GM18508 (cell line): ENCODE results near the gene EEF1AKMT3.

Experiments
- ATAC-seq: cut with Tn5 transposase; IDR thresholded peaks from one replicate; pipeline ENCODE4 v1.9.1; 2021; ENCODE audit warnings: moderate number of reproducible peaks; ENCODE audit not compliant: insufficient read depth, unreplicated experiment

EEF1AKMT3 gene

GRCh38 chr12:57734591-57734990, 37.8 kb upstream of the EEF1AKMT3 start:
- no peak for ATAC-seq

- ATAC-seq, result no peak
Measured at GRCh38 chr12:57735198-57735855, 37.1 kb upstream of the EEF1AKMT3 start.

GRCh38 chr12:57735952-57736740, 36.3 kb upstream of the EEF1AKMT3 start:
- ATAC-seq, result no peak

- ATAC-seq, result no peak
Measured at GRCh38 chr12:57736741-57737466, 35.5 kb upstream of the EEF1AKMT3 start.

- no peak for ATAC-seq
Measured at GRCh38 chr12:57737467-57738460, 34.6 kb upstream of the EEF1AKMT3 start.

- no peak for ATAC-seq
Measured at GRCh38 chr12:57738661-57739237, 33.7 kb upstream of the EEF1AKMT3 start, which contains the start of gene AGAP2. AGAP2 (minus strand) TSS chr12:57738742; CDS start chr12:57738246, 496 bp downstream.

- no peak for ATAC-seq
Measured at GRCh38 chr12:57739387-57739786, 33.0 kb upstream of the EEF1AKMT3 start.

- no peak for ATAC-seq
Measured at GRCh38 chr12:57739914-57740538, 32.4 kb upstream of the EEF1AKMT3 start.

GRCh38 chr12:57740656-57741412, 31.6 kb upstream of the EEF1AKMT3 start:
- ATAC-seq, result no peak

- ATAC-seq, result no peak
Measured at GRCh38 chr12:57741413-57741789, 31.0 kb upstream of the EEF1AKMT3 start.

- peak; percentile 31 for ATAC-seq
Measured at GRCh38 chr12:57741844-57742738, 30.3 kb upstream of the EEF1AKMT3 start.

GRCh38 chr12:57743769-57744168, 28.6 kb upstream of the EEF1AKMT3 start:
- no peak for ATAC-seq

- ATAC-seq, result peak; percentile 8
Measured at GRCh38 chr12:57744194-57744776, 28.1 kb upstream of the EEF1AKMT3 start.

GRCh38 chr12:57744777-57745484, 27.5 kb upstream of the EEF1AKMT3 start, which contains the start of gene TSPAN31:
TSPAN31 (plus strand) TSS chr12:57745039; CDS start chr12:57745155, 116 bp downstream.
- ATAC-seq, result peak; percentile 56

- ATAC-seq, result no peak
Measured at GRCh38 chr12:57745485-57745881, 26.9 kb upstream of the EEF1AKMT3 start.

- no peak for ATAC-seq
Measured at GRCh38 chr12:57746025-57746424, 26.4 kb upstream of the EEF1AKMT3 start.
